ENCODE data around the gene HS3ST2. TPM values are rescaled to one million over a fixed set of nuclear protein-coding genes. Genes with fewer than 3 reads are reported as not detected.

HS3ST2 gene
- total RNA-seq, 1 donor: not detected

DNA sequence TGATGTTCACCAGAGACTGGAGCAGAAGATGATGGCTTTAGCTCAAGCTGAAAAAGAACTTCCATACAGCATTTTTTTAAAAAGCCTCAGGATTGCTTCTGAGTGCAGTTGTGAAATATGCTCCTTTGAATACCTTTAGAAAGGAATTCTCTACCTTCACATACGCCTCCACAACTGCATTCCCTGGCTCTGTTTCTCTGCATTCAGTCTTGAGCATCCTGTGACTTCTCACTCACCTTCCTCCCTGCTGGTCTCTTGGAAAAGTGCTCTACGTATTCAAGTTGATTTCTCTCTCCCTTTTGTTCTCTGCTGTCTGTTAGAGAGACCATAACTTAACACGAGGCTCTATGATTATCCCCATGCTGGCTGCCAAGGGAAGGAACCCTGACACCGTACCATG lies 34.5 kb downstream of the HS3ST2 start:
- H3K4me3 ChIP-seq (ENCODE audit: low read depth, low read length): no peak overlapping the region
- TF ChIP-seq, protein P1, sequence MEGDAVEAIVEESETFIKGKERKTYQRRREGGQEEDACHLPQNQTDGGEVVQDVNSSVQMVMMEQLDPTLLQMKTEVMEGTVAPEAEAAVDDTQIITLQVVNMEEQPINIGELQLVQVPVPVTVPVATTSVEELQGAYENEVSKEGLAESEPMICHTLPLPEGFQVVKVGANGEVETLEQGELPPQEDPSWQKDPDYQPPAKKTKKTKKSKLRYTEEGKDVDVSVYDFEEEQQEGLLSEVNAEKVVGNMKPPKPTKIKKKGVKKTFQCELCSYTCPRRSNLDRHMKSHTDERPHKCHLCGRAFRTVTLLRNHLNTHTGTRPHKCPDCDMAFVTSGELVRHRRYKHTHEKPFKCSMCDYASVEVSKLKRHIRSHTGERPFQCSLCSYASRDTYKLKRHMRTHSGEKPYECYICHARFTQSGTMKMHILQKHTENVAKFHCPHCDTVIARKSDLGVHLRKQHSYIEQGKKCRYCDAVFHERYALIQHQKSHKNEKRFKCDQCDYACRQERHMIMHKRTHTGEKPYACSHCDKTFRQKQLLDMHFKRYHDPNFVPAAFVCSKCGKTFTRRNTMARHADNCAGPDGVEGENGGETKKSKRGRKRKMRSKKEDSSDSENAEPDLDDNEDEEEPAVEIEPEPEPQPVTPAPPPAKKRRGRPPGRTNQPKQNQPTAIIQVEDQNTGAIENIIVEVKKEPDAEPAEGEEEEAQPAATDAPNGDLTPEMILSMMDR (IDR thresholded peaks at IDR 0.05; ENCODE audit: insufficient read depth, low read depth, low read length): no peak
- no peak for DNase-seq (ENCODE audit: low read depth)

GRCh38 chr16:22849517-22849916 lies 35.6 kb downstream of the HS3ST2 start:
- H3K4me3 ChIP-seq (ENCODE audit: low read depth, low read length): no peak overlapping the region
- no peak for DNase-seq (ENCODE audit: low read depth)
- TF ChIP-seq, protein P1 (IDR thresholded peaks at IDR 0.05; ENCODE audit: insufficient read depth, low read depth, low read length): no peak

- H3K4me3 ChIP-seq (ENCODE audit: low read depth, low read length): no peak overlapping the region
- TF ChIP-seq, protein P1 (IDR thresholded peaks at IDR 0.05; ENCODE audit: insufficient read depth, low read depth, low read length): no peak
- no peak for DNase-seq (ENCODE audit: low read depth)
Observed at GRCh38 chr16:22855231-22855630, 41.3 kb downstream of the HS3ST2 start.

- DNase-seq (ENCODE audit: low read depth): no peak
- H3K4me3 ChIP-seq (ENCODE audit: low read depth, low read length): no peak overlapping the region
- TF ChIP-seq, protein P1 (IDR thresholded peaks at IDR 0.05; ENCODE audit: insufficient read depth, low read depth, low read length): no peak
Observed at GRCh38 chr16:22857296-22858025, 43.5 kb downstream of the HS3ST2 start.

- no peak overlapping the region for H3K4me3 ChIP-seq (ENCODE audit: low read depth, low read length)
- DNase-seq (ENCODE audit: low read depth): no peak
- TF ChIP-seq, protein P1 (IDR thresholded peaks at IDR 0.05; ENCODE audit: insufficient read depth, low read depth, low read length): no peak
Observed at GRCh38 chr16:22859925-22860324, 46.0 kb downstream of the HS3ST2 start.

- TF ChIP-seq, protein P1 (IDR thresholded peaks at IDR 0.05; ENCODE audit: insufficient read depth, low read depth, low read length): no peak
- DNase-seq (ENCODE audit: low read depth): no peak
- H3K4me3 ChIP-seq (ENCODE audit: low read depth, low read length): no peak overlapping the region
Observed at GRCh38 chr16:22861580-22861979, 47.6 kb downstream of the HS3ST2 start.

- TF ChIP-seq, protein P1 (IDR thresholded peaks at IDR 0.05; ENCODE audit: insufficient read depth, low read depth, low read length): no peak
- DNase-seq (ENCODE audit: low read depth): no peak
- H3K4me3 ChIP-seq (ENCODE audit: low read depth, low read length): no peak overlapping the region
Observed at GRCh38 chr16:22862046-22862445, 48.1 kb downstream of the HS3ST2 start.

All from fibroblast of villous mesenchyme (primary cell).